ENCODE data around the gene FAM228B.
"Not testable (repeated sequence)": the region's sequence is repeated elsewhere in the genome, so short reads cannot be mapped to it uniquely, and the experiment has no call there.

- not testable (repeated sequence) for TF ChIP-seq CTCF (IDR thresholded peaks at IDR 0.05; ENCODE audit: low read depth, low read length); POLR2A (IDR thresholded peaks at IDR 0.05; ENCODE audit: extremely low read depth, insufficient read length); MYC (IDR thresholded peaks at IDR 0.05; ENCODE audit: low read depth, low read length)
- TF ChIP-seq, protein P1, sequence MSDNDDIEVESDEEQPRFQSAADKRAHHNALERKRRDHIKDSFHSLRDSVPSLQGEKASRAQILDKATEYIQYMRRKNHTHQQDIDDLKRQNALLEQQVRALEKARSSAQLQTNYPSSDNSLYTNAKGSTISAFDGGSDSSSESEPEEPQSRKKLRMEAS (IDR thresholded peaks at IDR 0.05; ENCODE audit: low read depth, low read length): not testable (repeated sequence)
Measured at GRCh38 chr2:24100732-24101131, 22.5 kb upstream of the FAM228B start.

Measured in NB4 (cell line).